Thyroid gland (tissue), 4 donors: ENCODE data around the gene NPR1. TPM values are rescaled to one million over a fixed set of nuclear protein-coding genes. Genes with fewer than 3 reads are reported as not detected.
A peak's percentile ranks its signal among the peaks of the same experiment; 100 is the strongest.

ENCODE experiments used
- DNase-seq, 2 donors: peaks; one replicate each; pipeline ENCODE4 v3.0.0-alpha.2; 2019
- H3K27ac ChIP-seq, 3 donors: fragments of 200-600 bp; sonication (generic); 1 replicate in 2 of 3; 2 replicates in 1 of 3; pipeline ENCODE4 v1.5.1; 2016 to 2019; ENCODE audit warnings: mild to moderate bottlenecking in 1 of 3, moderate library complexity in 1 of 3
- H3K27me3 ChIP-seq: fragments of 200-600 bp; sonication (generic); one replicate; pipeline ENCODE4 v1.5.1; 2019
- H3K36me3 ChIP-seq, 2 donors: fragments of 200-600 bp; sonication (generic); one replicate each; pipeline ENCODE4 v1.5.1; 2016 to 2019
- H3K4me1 ChIP-seq, 2 donors: fragments of 200-600 bp; sonication (generic); one replicate each; pipeline ENCODE4 v1.5.1; 2017 to 2019
- H3K4me3 ChIP-seq, 3 donors: fragments of 200-600 bp; sonication (generic); replicated peaks in 1 of 3; 1 replicate in 2 of 3; 2 replicates in 1 of 3; pipeline ENCODE4 v1.5.1; 2016; ENCODE audit warnings: mild to moderate bottlenecking in 1 of 3
- H3K9me3 ChIP-seq: fragments of 200-600 bp; sonication (generic); one replicate; pipeline ENCODE4 v1.5.1; 2017
- CTCF ChIP-seq, 6 experiments: fragments of 200-600 bp in 3 of 6; fragments of 450-650 bp in 3 of 6; sonication (generic) in 3 of 6; IDR thresholded peaks; one replicate each; pipeline ENCODE4 v1.5.1; 2016 to 2019; ENCODE audit warnings: antibody characterized with exemption in 6 of 6, mild to moderate bottlenecking in 2 of 6, inconsistent platforms in 1 of 6, moderate library complexity in 1 of 6
- POLR2A ChIP-seq, 2 donors: fragments of 450-650 bp; IDR thresholded peaks; one replicate each; pipeline ENCODE4 v1.6.1; 2017; ENCODE audit warnings: antibody characterized with exemption in 2 of 2, mild to moderate bottlenecking in 2 of 2, moderate library complexity in 1 of 2
- WGBS, 2 donors: methylation state at CpG; one replicate each; pipeline ENCODE4 v1.1.5; 2017; 5-methylcytosine and 5-hydroxymethylcytosine counted together
- intact Hi-C: fragments of 100-400 bp; cut with DNase I; formaldehyde crosslinking; loops from one replicate; pipeline ENCODE4 v1.15.1; 2023
- total RNA-seq, 4 donors: library from RNA; depleted of rRNA; stranded (reverse); fragments of >200 nt; gene quantifications; one replicate each; pipeline ENCODE4 v1.2.3, GENCODE V29; 2016

NPR1 gene
- total RNA-seq, 4 donors from 2014 or later: 20.9 to 35.1 (median 30.0) TPM

GRCh38 chr1:153631047-153632022 is 47.2 kb upstream of the NPR1 start:
- H3K27me3 ChIP-seq: no peaks in the 10 kb centered on the region
- no peaks in the 10 kb centered on the region for H3K9me3 ChIP-seq
- H3K4me3 ChIP-seq: no peak overlapping the region
- intact Hi-C loops: no loop called here
- no peak for TF ChIP-seq POLR2A (IDR thresholded peaks at IDR 0.05)
- TF ChIP-seq CTCF (IDR thresholded peaks at IDR 0.05): no peak
- no peak for DNase-seq
- WGBS, 2 donors: 81 to 87% methylated on average over 10 of the region's 10 CpGs
- H3K36me3 ChIP-seq: peaks cover 1 to 4% of the 10 kb centered on the region in 2 donors
- peaks cover 45 to 59% of the 10 kb centered on the region in 2 donors for H3K4me1 ChIP-seq
- H3K27ac ChIP-seq: peak overlapping the region; percentile 96 to 99 (median 96)

DNA sequence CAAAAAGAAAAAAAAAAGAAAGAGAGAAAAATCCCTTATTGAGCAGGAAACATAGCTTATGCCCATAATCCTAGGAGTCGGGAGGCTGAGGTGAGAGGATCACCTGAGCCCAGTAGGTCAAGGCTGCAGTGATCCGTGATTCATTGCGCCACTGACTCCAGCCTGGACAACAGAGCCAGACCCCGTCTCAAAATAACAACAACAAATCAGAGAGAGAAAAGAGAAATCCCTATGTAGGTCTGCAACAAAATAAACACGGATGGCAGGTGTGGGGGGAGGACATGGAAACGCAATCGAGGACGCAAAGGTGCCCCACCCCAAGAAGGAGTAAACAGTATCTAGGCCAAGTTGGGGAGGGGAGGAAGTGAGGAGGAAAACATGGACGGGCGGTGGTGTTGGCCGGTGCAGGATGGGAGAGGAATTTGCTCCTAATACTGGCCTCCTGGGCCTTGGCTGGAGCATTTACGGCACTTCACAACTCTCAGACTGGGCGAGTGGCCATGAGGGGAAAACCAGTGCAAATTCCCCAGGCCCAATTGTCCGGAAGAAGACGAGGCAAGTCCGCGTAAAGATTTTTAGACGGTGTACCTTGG is 45.2 kb upstream of the NPR1 start:
- DNase-seq: no peak
- TF ChIP-seq CTCF (IDR thresholded peaks at IDR 0.05) (peak in 1 of 6 experiments; percentile 5), POLR2A (IDR thresholded peaks at IDR 0.05) (no peak)
- Histone ChIP-seq H3K36me3 (peaks cover 18 to 23% of the 10 kb centered on the region in 2 donors), H3K27ac (peak overlapping the region; percentile 100), H3K4me3 (peak overlapping the region in 1 of 3 donors; percentile 70), H3K9me3 (no peaks in the 10 kb centered on the region), H3K27me3 (no peaks in the 10 kb centered on the region), H3K4me1 (peaks cover 37 to 52% of the 10 kb centered on the region in 2 donors)
- intact Hi-C loops: no loop called here
- 27 to 36% methylated on average over 18 of the region's 18 CpGs for WGBS, 2 donors

DNA sequence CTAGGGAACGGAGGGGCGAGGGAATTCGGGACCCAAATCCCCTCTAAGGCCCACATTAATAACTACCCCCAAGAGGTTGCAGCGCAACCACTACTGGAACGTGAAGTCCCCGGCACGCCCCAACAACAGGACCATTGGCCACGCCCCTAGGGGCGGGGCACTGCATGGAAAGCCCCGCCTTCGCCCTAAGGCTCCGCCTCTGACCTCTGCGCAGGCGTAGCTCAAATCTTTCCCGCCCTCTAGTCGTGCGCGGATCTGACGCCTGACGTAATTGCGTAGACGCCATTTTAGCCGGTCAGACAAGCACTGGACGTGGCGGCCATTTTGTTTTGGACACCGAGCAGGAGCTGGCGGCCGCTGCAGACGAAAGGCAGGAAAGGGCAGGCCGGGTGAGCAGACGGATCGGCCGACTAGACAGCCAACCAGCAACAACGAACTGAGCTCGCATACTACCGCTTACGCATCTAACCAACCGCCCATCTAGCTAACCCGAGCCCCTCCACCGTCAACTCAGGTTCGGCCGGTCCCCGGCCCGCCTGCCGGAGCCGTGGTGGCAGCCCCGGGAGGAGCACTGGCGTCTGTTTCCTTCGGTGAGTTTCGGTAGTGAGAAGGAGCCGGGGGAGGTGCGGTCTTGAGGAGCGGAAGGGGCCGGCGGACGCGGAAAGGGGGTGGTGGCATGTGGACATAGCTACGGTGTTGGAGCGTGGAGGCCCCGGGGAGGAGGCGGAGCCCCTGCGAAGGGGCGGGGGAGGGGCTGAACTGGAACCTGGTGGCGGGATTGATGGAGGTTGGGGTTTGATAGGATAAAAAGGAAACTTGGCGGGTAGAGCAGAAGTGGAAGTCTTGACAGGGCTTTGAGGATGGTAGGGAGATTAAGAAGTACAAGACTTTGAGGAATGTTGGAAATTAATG is 44.5 kb upstream of the NPR1 start, which contains the start of gene CHTOP:
TSS of gene CHTOP (plus strand) at position 313 of the 912 bp plus-strand sequence. CDS start 2,523 bp downstream, outside the sequence.
- Histone ChIP-seq H3K27me3 (no peaks in the 10 kb centered on the region), H3K4me3 (peak within 1 kb of the TSS; percentile 30 to 89 (median 70)), H3K36me3 (peaks cover 23 to 31% of the 10 kb centered on the region in 2 donors), H3K4me1 (peaks cover 30 to 45% of the 10 kb centered on the region in 2 donors), H3K9me3 (no peaks in the 10 kb centered on the region), H3K27ac (peak within 1 kb of the TSS; percentile 100)
- intact Hi-C loops: no loop called here
- TF ChIP-seq CTCF (IDR thresholded peaks at IDR 0.05) (peak in 2 of 6 experiments; percentile 16 to 29), POLR2A (IDR thresholded peaks at IDR 0.05) (peak; percentile 33 to 97)
- peak; percentile 97 to 98 for DNase-seq
- WGBS, 2 donors: 0 to 1% methylated on average over 39 to 41 of the region's 65 CpGs

- H3K27ac ChIP-seq: no peak overlapping the region
- intact Hi-C loops: no loop called here
- H3K27me3 ChIP-seq: no peaks in the 10 kb centered on the region
- TF ChIP-seq CTCF (IDR thresholded peaks at IDR 0.05) (no peak), POLR2A (IDR thresholded peaks at IDR 0.05) (no peak)
- no peak for DNase-seq
- no peak overlapping the region for H3K4me3 ChIP-seq
- peaks cover 34 to 49% of the 10 kb centered on the region in 2 donors for H3K36me3 ChIP-seq
- peaks cover 25 to 32% of the 10 kb centered on the region in 2 donors for H3K4me1 ChIP-seq
- no peaks in the 10 kb centered on the region for H3K9me3 ChIP-seq
- WGBS, 2 donors: 84 to 90% methylated on average over 7 of the region's 7 CpGs
Measured at GRCh38 chr1:153635872-153636271, 42.6 kb upstream of the NPR1 start.
